Uterus (tissue), 4 donors: Measurements from ENCODE around the gene CLSTN2. TPM values are rescaled to one million over a fixed set of nuclear protein-coding genes. Genes with fewer than 3 reads are reported as not detected.

Experiments used
- DNase-seq, 2 donors: peaks; one replicate each; pipeline ENCODE4 v3.0.0-alpha.2; 2019 to 2020
- H3K27ac ChIP-seq, 2 donors: fragments of 200-600 bp; sonication (generic); 1 replicate in 1 of 2; 2 replicates in 1 of 2; pipeline ENCODE4 v1.5.1; 2016 to 2018
- H3K27me3 ChIP-seq, 2 donors: fragments of 200-600 bp; sonication (generic); one replicate each; pipeline ENCODE4 v1.5.1; 2018 to 2019; ENCODE audit warnings: control low read depth in 1 of 2
- H3K36me3 ChIP-seq, 2 donors: fragments of 200-600 bp; sonication (generic); one replicate each; pipeline ENCODE4 v1.5.1; 2019; ENCODE audit warnings: control low read depth in 1 of 2
- H3K4me1 ChIP-seq, 2 donors: fragments of 200-600 bp; sonication (generic); one replicate each; pipeline ENCODE4 v1.5.1; 2018 to 2019; ENCODE audit warnings: control low read depth in 1 of 2
- H3K4me3 ChIP-seq, 2 donors: fragments of 200-600 bp; sonication (generic); 1 replicate in 1 of 2; 2 replicates in 1 of 2; pipeline ENCODE4 v1.5.1; 2018 to 2019; ENCODE audit warnings: mild to moderate bottlenecking in 1 of 2
- H3K9me3 ChIP-seq, 2 donors: fragments of 200-600 bp; sonication (generic); one replicate each; pipeline ENCODE4 v1.5.1; 2019; ENCODE audit warnings: control low read depth in 1 of 2
- CTCF ChIP-seq, 4 experiments: fragments of 200-600 bp in 2 of 4; fragments of 450-650 bp in 2 of 4; sonication (generic) in 2 of 4; IDR thresholded peaks; one replicate each; pipeline ENCODE4 v1.5.1; 2016 to 2019; ENCODE audit warnings: antibody characterized with exemption in 4 of 4, mild to moderate bottlenecking in 2 of 4, moderate library complexity in 1 of 4
- POLR2A ChIP-seq, 2 donors: fragments of 450-650 bp; IDR thresholded peaks; one replicate each; pipeline ENCODE4 v1.6.1; 2016; ENCODE audit warnings: antibody characterized with exemption in 2 of 2, mild to moderate bottlenecking in 1 of 2, moderate library complexity in 1 of 2
- intact Hi-C: fragments of 100-400 bp; cut with DNase I; formaldehyde crosslinking; loops from one replicate; pipeline ENCODE4 v1.15.1; 2023; ENCODE audit warnings: low total_unique reads
- total RNA-seq, 4 donors: library from RNA; depleted of rRNA in 3 of 4; stranded (reverse); fragments of >200 nt in 3 of 4; gene quantifications; one replicate each; pipeline versions ENCODE4 v1.1.0 to v1.2.4, GENCODE V29; 2014 to 2023
- donor health status: DM: yes; HTN: yes; CAD: no.

Gene CLSTN2
- total RNA-seq, 4 donors from 2014 or later, result 4.7 to 32.2 (median 19.2) TPM

GRCh38 chr3:139893963-139894642 lies 40.9 kb upstream of the CLSTN2 start:
- H3K27me3 ChIP-seq, result no peaks in the 10 kb centered on the region
- peak overlapping the region; percentile 49 to 66 for H3K27ac ChIP-seq
- H3K4me1 ChIP-seq, result no peaks in the 10 kb centered on the region
- DNase-seq, result peak in 1 of 2 donors; percentile 38
- TF ChIP-seq POLR2A (IDR thresholded peaks at IDR 0.05) (no peak), CTCF (IDR thresholded peaks at IDR 0.05) (no peak)
- H3K36me3 ChIP-seq, result no peaks in the 10 kb centered on the region
- H3K9me3 ChIP-seq, result no peaks in the 10 kb centered on the region
- H3K4me3 ChIP-seq, result no peak overlapping the region
- intact Hi-C loops, result no loop called here

GRCh38 chr3:139894643-139894989 lies 40.4 kb upstream of the CLSTN2 start:
- Histone ChIP-seq H3K9me3 (no peaks in the 10 kb centered on the region), H3K36me3 (no peaks in the 10 kb centered on the region), H3K4me1 (no peaks in the 10 kb centered on the region), H3K27me3 (no peaks in the 10 kb centered on the region), H3K27ac (peak overlapping the region; percentile 26 to 49), H3K4me3 (no peak overlapping the region)
- DNase-seq, result peak; percentile 26 to 53
- intact Hi-C loops, result no loop called here
- TF ChIP-seq CTCF (IDR thresholded peaks at IDR 0.05) (no peak), POLR2A (IDR thresholded peaks at IDR 0.05) (no peak)

GRCh38 chr3:139897759-139898158 lies 37.2 kb upstream of the CLSTN2 start:
- H3K4me1 ChIP-seq, result no peaks in the 10 kb centered on the region
- no peaks in the 10 kb centered on the region for H3K27me3 ChIP-seq
- no peak for DNase-seq
- H3K9me3 ChIP-seq, result no peaks in the 10 kb centered on the region
- H3K27ac ChIP-seq, result no peak overlapping the region
- no peak overlapping the region for H3K4me3 ChIP-seq
- H3K36me3 ChIP-seq, result no peaks in the 10 kb centered on the region
- intact Hi-C loops, result no loop called here
- TF ChIP-seq POLR2A (IDR thresholded peaks at IDR 0.05) (no peak), CTCF (IDR thresholded peaks at IDR 0.05) (no peak)

GRCh38 chr3:139906418-139906817 lies 28.6 kb upstream of the CLSTN2 start:
- Histone ChIP-seq H3K27me3 (no peaks in the 10 kb centered on the region), H3K4me3 (no peak overlapping the region), H3K36me3 (no peaks in the 10 kb centered on the region), H3K4me1 (no peaks in the 10 kb centered on the region), H3K27ac (no peak overlapping the region), H3K9me3 (no peaks in the 10 kb centered on the region)
- TF ChIP-seq CTCF (IDR thresholded peaks at IDR 0.05), result no peak
- TF ChIP-seq POLR2A (IDR thresholded peaks at IDR 0.05), result no peak
- DNase-seq, result no peak
- intact Hi-C loops, result no loop called here

GRCh38 chr3:139909811-139910210 lies 25.2 kb upstream of the CLSTN2 start:
- Histone ChIP-seq H3K27ac (no peak overlapping the region), H3K4me1 (no peaks in the 10 kb centered on the region), H3K9me3 (no peaks in the 10 kb centered on the region), H3K4me3 (no peak overlapping the region), H3K36me3 (no peaks in the 10 kb centered on the region), H3K27me3 (no peaks in the 10 kb centered on the region)
- TF ChIP-seq CTCF (IDR thresholded peaks at IDR 0.05), result no peak
- TF ChIP-seq POLR2A (IDR thresholded peaks at IDR 0.05), result no peak
- intact Hi-C loops, result no loop called here
- DNase-seq, result no peak
